ENCODE data around the gene AP2B1.

Gene AP2B1

DNA sequence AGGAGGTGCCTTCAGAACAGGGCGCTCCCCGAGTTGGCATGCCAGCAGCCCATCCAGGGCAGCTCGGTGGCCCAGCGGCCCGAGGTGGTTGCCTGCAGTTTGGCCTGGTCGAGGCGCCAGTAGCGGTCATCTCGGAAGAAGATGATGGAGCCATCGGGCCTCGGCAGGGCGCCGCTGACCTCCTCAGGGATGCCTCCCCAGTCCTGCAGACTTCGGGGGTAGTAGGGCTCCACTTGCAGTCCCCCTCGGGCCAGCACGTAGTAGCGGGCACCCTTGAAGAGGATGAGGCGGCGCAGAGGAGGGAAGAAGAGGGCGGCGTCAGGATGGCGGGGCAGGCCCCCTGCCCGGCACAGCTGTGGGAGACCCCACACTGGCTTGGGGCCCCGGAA is 179.4 kb downstream of the AP2B1 start:
- TF ChIP-seq, protein P1, sequence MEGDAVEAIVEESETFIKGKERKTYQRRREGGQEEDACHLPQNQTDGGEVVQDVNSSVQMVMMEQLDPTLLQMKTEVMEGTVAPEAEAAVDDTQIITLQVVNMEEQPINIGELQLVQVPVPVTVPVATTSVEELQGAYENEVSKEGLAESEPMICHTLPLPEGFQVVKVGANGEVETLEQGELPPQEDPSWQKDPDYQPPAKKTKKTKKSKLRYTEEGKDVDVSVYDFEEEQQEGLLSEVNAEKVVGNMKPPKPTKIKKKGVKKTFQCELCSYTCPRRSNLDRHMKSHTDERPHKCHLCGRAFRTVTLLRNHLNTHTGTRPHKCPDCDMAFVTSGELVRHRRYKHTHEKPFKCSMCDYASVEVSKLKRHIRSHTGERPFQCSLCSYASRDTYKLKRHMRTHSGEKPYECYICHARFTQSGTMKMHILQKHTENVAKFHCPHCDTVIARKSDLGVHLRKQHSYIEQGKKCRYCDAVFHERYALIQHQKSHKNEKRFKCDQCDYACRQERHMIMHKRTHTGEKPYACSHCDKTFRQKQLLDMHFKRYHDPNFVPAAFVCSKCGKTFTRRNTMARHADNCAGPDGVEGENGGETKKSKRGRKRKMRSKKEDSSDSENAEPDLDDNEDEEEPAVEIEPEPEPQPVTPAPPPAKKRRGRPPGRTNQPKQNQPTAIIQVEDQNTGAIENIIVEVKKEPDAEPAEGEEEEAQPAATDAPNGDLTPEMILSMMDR (IDR thresholded peaks at IDR 0.05; ENCODE audit: low read depth, low read length, missing control alignments) = no peak
- DNase-seq (ENCODE audit: extremely low read depth, low read depth) = no peak
- no peak overlapping the region for H3K4me3 ChIP-seq (replicated peaks; ENCODE audit: low read depth, low read length)

- TF ChIP-seq, protein P1 (IDR thresholded peaks at IDR 0.05; ENCODE audit: low read depth, low read length, missing control alignments) = peak; percentile 53
- no peak for DNase-seq (ENCODE audit: extremely low read depth, low read depth)
- H3K4me3 ChIP-seq (replicated peaks; ENCODE audit: low read depth, low read length) = no peak overlapping the region
These were observed 179.9 kb downstream of the AP2B1 start for GRCh38 chr17:35766903-35767510.

DNA sequence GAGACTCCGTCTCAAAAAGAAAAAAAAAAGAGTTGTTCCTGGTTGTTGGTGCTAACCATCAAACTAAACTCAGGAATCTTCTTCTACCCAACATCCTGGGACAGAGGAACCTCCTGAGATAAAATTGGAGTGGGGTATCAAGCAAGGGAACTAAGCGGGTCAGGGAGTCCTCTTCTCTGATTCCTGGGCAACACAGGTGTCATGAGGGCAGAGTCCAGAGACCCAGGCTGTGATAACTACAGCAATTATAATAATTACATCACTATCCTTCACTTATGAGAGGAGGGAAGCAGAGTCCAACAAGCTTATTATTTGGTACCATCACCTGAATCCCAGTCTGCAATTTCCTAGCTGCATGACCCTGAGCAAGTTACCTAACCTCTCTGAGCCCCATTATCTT is 181.7 kb downstream of the AP2B1 start:
- TF ChIP-seq, protein P1 (IDR thresholded peaks at IDR 0.05; ENCODE audit: low read depth, low read length, missing control alignments) = no peak
- no peak overlapping the region for H3K4me3 ChIP-seq (replicated peaks; ENCODE audit: low read depth, low read length)
- DNase-seq (ENCODE audit: extremely low read depth, low read depth) = no peak

DNA sequence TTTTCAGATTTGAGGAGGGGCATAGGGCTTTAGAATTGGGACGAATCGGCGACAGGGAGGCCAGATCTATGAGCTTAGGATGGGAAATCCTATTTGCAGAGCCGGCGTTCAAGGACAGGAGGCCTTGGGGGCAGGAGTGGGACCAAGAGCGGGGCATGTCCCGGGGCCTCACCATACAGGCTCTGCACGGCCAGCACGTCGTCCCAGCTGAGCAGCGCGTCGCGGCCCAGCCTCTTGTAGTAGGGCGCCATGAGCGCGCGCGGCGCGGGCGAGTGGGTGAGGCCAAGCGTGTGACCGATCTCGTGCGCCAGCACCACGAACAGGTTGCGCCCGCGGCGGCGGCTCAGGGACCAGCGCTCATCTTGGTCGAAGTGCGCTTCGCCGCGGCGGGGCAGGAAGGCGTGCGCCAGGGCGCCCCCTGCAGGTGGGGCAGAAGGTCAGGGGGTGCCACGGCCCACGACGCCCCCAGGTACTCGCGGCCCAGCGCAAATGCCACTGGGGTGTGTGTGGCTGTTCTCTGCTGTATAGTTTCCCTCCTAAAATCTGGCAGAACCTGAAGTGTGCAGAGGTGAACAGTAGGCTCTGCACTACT is 182.9 kb downstream of the AP2B1 start:
- no peak for DNase-seq (ENCODE audit: extremely low read depth, low read depth)
- TF ChIP-seq, protein P1 (IDR thresholded peaks at IDR 0.05; ENCODE audit: low read depth, low read length, missing control alignments) = peak; percentile 32
- H3K4me3 ChIP-seq (replicated peaks; ENCODE audit: low read depth, low read length) = no peak overlapping the region

- H3K4me3 ChIP-seq (replicated peaks; ENCODE audit: low read depth, low read length) = no peak overlapping the region
- TF ChIP-seq, protein P1 (IDR thresholded peaks at IDR 0.05; ENCODE audit: low read depth, low read length, missing control alignments) = no peak
- DNase-seq (ENCODE audit: extremely low read depth, low read depth) = no peak
These were observed 186.0 kb downstream of the AP2B1 start for GRCh38 chr17:35773129-35773528.

DNA sequence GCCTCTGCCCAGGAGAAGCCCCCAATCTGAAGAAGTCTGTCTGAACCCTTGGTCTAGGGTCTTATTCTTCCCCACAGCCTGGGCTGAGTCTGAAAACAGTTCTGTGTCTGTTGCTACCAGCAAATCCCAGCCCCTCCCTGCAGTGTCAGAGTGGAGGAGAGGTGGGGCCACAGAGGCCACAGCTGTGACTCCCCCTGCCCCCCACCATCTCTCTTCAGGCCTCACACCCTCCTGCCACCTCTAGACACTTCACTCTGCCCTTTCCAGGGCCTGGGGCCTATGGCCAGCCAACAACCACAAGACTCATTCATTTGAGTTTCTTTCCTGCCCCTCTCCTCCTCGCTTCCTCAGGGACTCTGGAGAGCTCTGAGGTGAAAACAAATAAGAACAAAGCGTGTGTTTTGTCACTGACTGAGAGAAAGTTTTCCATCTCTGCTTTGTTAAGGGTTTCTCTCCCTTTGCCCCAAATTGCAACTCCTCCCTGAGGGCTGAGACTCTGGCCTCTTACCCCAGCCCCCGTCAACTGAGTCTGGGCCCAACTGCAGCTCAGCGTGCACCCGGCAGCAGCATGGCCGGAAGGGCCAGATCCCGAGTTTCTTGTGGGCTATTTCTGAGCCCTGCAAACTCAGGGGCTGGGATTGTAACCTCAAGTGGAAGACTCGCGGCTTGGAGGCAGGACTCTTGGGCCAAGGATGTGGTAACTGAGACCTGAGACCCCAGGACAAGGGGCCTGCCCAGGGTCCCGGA is 186.7 kb downstream of the AP2B1 start:
- TF ChIP-seq, protein P1 (IDR thresholded peaks at IDR 0.05; ENCODE audit: low read depth, low read length, missing control alignments) = no peak
- DNase-seq (ENCODE audit: extremely low read depth, low read depth) = no peak
- no peak overlapping the region for H3K4me3 ChIP-seq (replicated peaks; ENCODE audit: low read depth, low read length)

All from HFF-Myc (cell line).